H1 (cell line): ENCODE data around the gene RPL3. TPM values are rescaled to one million over a fixed set of nuclear protein-coding genes. Genes with fewer than 3 reads are reported as not detected.
A peak's percentile ranks its signal among the peaks of the same experiment; 100 is the strongest.

Source experiments
- CTCF ChIA-PET: fragments of 300-600 bp; sonication (Branson Sonifier 250); formaldehyde crosslinking; loops from one replicate; lab custom pipeline; 2021; ENCODE audit not compliant: partially characterized antibody; lab: Charles Lee
- POLR2A ChIA-PET: fragments of 300-600 bp; sonication (Branson Sonifier 250); formaldehyde crosslinking; loops from one replicate; lab custom pipeline; 2021; ENCODE audit warnings: inconsistent platforms; ENCODE audit not compliant: partially characterized antibody; lab: Charles Lee
- DNase-seq, 2 experiments: peaks; one replicate each; pipeline versions ENCODE4 v3.0.0 to v3.0.0-alpha.2; 2010 to 2022; ENCODE audit warnings: low spot score in 2 of 2, low read depth in 1 of 2, mixed read lengths in 1 of 2
- FAIRE-seq: peaks from 2 replicates; lab custom pipeline; 2011; peaks lifted over from hg19 to GRCh38; lab: Jason Lieb, UNC
- H2AFZ ChIP-seq: 2 replicates; pipeline ENCODE4 v1.8.1; 2012; ENCODE audit warnings: low read length, inconsistent platforms
- H2AK5ac ChIP-seq: 2 replicates; pipeline ENCODE4 v1.6.1; 2013; ENCODE audit warnings: low read depth, low read length
- H2BK120ac ChIP-seq: replicated peaks from 2 replicates; pipeline ENCODE3; 2013; ENCODE audit warnings: low read depth, low read length, inconsistent platforms
- H2BK12ac ChIP-seq: 2 replicates; pipeline ENCODE4 v1.6.1; 2013; ENCODE audit warnings: low read depth, low read length
- H2BK15ac ChIP-seq: 2 replicates; pipeline ENCODE4 v1.6.1; 2013; ENCODE audit warnings: low read length
- H2BK20ac ChIP-seq: 2 replicates; pipeline ENCODE4 v1.6.1; 2013; ENCODE audit warnings: low read length
- H2BK5ac ChIP-seq: 2 replicates; pipeline ENCODE4 v1.6.1; 2013; ENCODE audit warnings: low read depth, low read length
- H3K14ac ChIP-seq: 2 replicates; pipeline ENCODE4 v1.6.1; 2013; ENCODE audit warnings: inconsistent platforms; ENCODE audit not compliant: insufficient read length
- H3K18ac ChIP-seq: 2 replicates; pipeline ENCODE4 v1.6.1; 2013; ENCODE audit warnings: low read length; ENCODE audit errors: extremely low read depth
- H3K23ac ChIP-seq: 2 replicates; pipeline ENCODE4 v1.6.1; 2013; ENCODE audit warnings: inconsistent platforms; ENCODE audit not compliant: insufficient read length
- H3K23me2 ChIP-seq: 2 replicates; pipeline ENCODE4 v1.6.1; 2013; ENCODE audit warnings: low read depth, low read length
- H3K27ac ChIP-seq: 2 replicates; pipeline ENCODE4 v1.6.1; 2011; ENCODE audit warnings: low read depth, low read length, inconsistent platforms
- H3K27me3 ChIP-seq, 4 experiments: replicated peaks in 1 of 4; 1 replicate in 1 of 4; 2 replicates in 3 of 4; pipeline versions ENCODE4 v1.6.1 to v1.8.1; 2011 to 2013; ENCODE audit warnings: low read length in 3 of 4, mild to moderate bottlenecking in 3 of 4, inconsistent platforms in 2 of 4, mixed read lengths in 2 of 4, moderate library complexity in 1 of 4; ENCODE audit not compliant: control insufficient read depth in 3 of 4, insufficient read depth in 3 of 4; ENCODE audit errors: extremely low read depth in 1 of 4
- H3K36me3 ChIP-seq, 4 experiments: 2 replicates each; pipeline versions ENCODE4 v1.6.1 to v1.8.1; 2011 to 2013; ENCODE audit warnings: mild to moderate bottlenecking in 4 of 4, low read length in 3 of 4, moderate library complexity in 2 of 4, control low read depth in 1 of 4, inconsistent platforms in 1 of 4; ENCODE audit not compliant: insufficient read depth in 4 of 4, control insufficient read depth in 2 of 4
- H3K4ac ChIP-seq: replicated peaks from 2 replicates; pipeline ENCODE3; 2013; ENCODE audit warnings: low read length, low read depth, mixed read lengths, inconsistent platforms; ENCODE audit not compliant: insufficient read length
- H3K4me1 ChIP-seq, 4 experiments: replicated peaks in 1 of 4; 1 replicate in 1 of 4; 2 replicates in 3 of 4; pipeline versions ENCODE4 v1.6.1 to v1.8.1; 2011 to 2013; ENCODE audit warnings: low read length in 3 of 4, inconsistent platforms in 2 of 4, mixed read lengths in 1 of 4; ENCODE audit not compliant: insufficient read depth in 4 of 4, control insufficient read depth in 3 of 4
- H3K4me2 ChIP-seq, 2 experiments: 2 replicates each; pipeline versions ENCODE4 v1.6.1 to v1.8.1; 2011 to 2013; ENCODE audit warnings: low read depth in 2 of 2, low read length in 2 of 2, control low read depth in 1 of 2, inconsistent platforms in 1 of 2, mild to moderate bottlenecking in 1 of 2; ENCODE audit not compliant: insufficient read depth in 1 of 2
- H3K4me3 ChIP-seq, 4 experiments: fragments of 200-600, 300-600 bp in 1 of 4; sonication (generic), shearing (Covaris generic), sonication (Bioruptor Twin) in 1 of 4; 2 replicates each; pipeline versions ENCODE4 v1.5.1 to v1.8.1; 2011 to 2016; ENCODE audit warnings: low read length in 4 of 4, low read depth in 3 of 4, control low read depth in 2 of 4, inconsistent platforms in 2 of 4, mild to moderate bottlenecking in 2 of 4, mixed read lengths in 1 of 4, moderate library complexity in 1 of 4; ENCODE audit not compliant: insufficient read depth in 2 of 4; ENCODE audit errors: extremely low read depth in 1 of 4
- H3K56ac ChIP-seq: replicated peaks from 2 replicates; pipeline ENCODE3; 2013; ENCODE audit warnings: low read depth, mild to moderate bottlenecking, mixed read lengths, low read length, inconsistent platforms; ENCODE audit not compliant: insufficient read length
- H3K79me1 ChIP-seq: 2 replicates; pipeline ENCODE4 v1.6.1; 2013; ENCODE audit warnings: low read depth, low read length, control low read depth
- H3K79me2 ChIP-seq, 2 experiments: 2 replicates each; pipeline versions ENCODE4 v1.6.1 to v1.8.1; 2012 to 2013; ENCODE audit warnings: low read length in 2 of 2, mild to moderate bottlenecking in 2 of 2, inconsistent platforms in 1 of 2; ENCODE audit not compliant: insufficient read depth in 2 of 2, control insufficient read depth in 1 of 2
- H3K9ac ChIP-seq, 4 experiments: replicated peaks in 1 of 4; 1 replicate in 1 of 4; 2 replicates in 3 of 4; pipeline versions ENCODE4 v1.6.1 to v1.8.1; 2011 to 2013; ENCODE audit warnings: low read depth in 3 of 4, low read length in 3 of 4, control low read depth in 2 of 4, mild to moderate bottlenecking in 2 of 4, moderate library complexity in 2 of 4, inconsistent platforms in 1 of 4; ENCODE audit errors: extremely low read depth in 1 of 4
- H3K9me3 ChIP-seq, 2 experiments: 2 replicates each; pipeline versions ENCODE4 v1.6.1 to v1.8.1; 2012 to 2013; ENCODE audit warnings: mild to moderate bottlenecking in 2 of 2, moderate library complexity in 2 of 2, control low read depth in 1 of 2, inconsistent platforms in 1 of 2, low read depth in 1 of 2, low read length in 1 of 2, mixed read lengths in 1 of 2; ENCODE audit not compliant: insufficient read depth in 2 of 2
- H4K20me1 ChIP-seq, 2 experiments: replicated peaks in 1 of 2; 2 replicates each; pipeline versions ENCODE3 to v1.8.1; 2011 to 2013; ENCODE audit warnings: inconsistent platforms in 2 of 2, low read length in 2 of 2, mild to moderate bottlenecking in 1 of 2; ENCODE audit not compliant: insufficient read depth in 2 of 2, control insufficient read depth in 1 of 2
- H4K5ac ChIP-seq: 2 replicates; pipeline ENCODE4 v1.6.1; 2013; ENCODE audit warnings: low read length, low read depth, mixed read lengths, inconsistent platforms; ENCODE audit not compliant: insufficient read length
- H4K8ac ChIP-seq: 2 replicates; pipeline ENCODE4 v1.8.0; 2013; ENCODE audit warnings: mild to moderate bottlenecking, moderate library complexity, low read length, inconsistent platforms; ENCODE audit not compliant: insufficient read depth; ENCODE audit errors: extremely low read depth
- H4K91ac ChIP-seq: replicated peaks from 2 replicates; pipeline ENCODE3; 2013; ENCODE audit warnings: low read length, mixed read lengths, inconsistent platforms; ENCODE audit not compliant: insufficient read length
- HDAC2 ChIP-seq, 2 experiments: fragments of 300-600 bp in 1 of 2; sonication (generic) in 1 of 2; IDR thresholded peaks; 2 replicates each; pipeline ENCODE4 v1.6.1; 2011 to 2012; ENCODE audit warnings: low read depth in 2 of 2, low read length in 2 of 2, mild to moderate bottlenecking in 2 of 2, moderate library complexity in 2 of 2, borderline replicate concordance in 1 of 2, inconsistent platforms in 1 of 2
- KDM1A ChIP-seq: fragments of 200-600, 300-600 bp; sonication (generic); IDR thresholded peaks from 2 replicates; pipeline ENCODE4 v1.7.1; 2016; ENCODE audit warnings: mild to moderate bottlenecking, low read length, borderline replicate concordance
- WGBS, 2 experiments: shearing (Covaris generic) in 1 of 2; methylation state at CpG; one replicate each; pipeline versions ENCODE4 v1.1.6 to v1.1.7; 2013 to 2015; ENCODE audit warnings: low lambda C conversion rate in 2 of 2, mixed read lengths in 2 of 2, inconsistent platforms in 1 of 2, low coverage in 1 of 2, missing lambda C conversion rate in 1 of 2; ENCODE audit not compliant: insufficient replicate concordance in 2 of 2, insufficient coverage in 1 of 2, insufficient read length in 1 of 2; ENCODE audit errors: extremely low coverage in 1 of 2, missing lambda C conversion rate in 1 of 2; 5-methylcytosine and 5-hydroxymethylcytosine counted together
- polyA plus RNA-seq, 7 experiments: library from polyadenylated mRNA; depleted of rRNA in 3 of 7; stranded (reverse) in 5 of 7; unstranded in 2 of 7; fragments of >200 nt in 5 of 7; fragments of 200-250 nt in 2 of 7; gene quantifications; 1 replicate in 5 of 7; 2 replicates in 1 of 7; 4 replicates in 1 of 7; pipeline versions ENCODE4 v1.2.1 to v1.2.3, GENCODE V29; 2011 to 2013; ENCODE audit warnings: missing spikeins in 2 of 7, mixed read lengths in 2 of 7
- total RNA-seq: library from RNA; stranded (reverse); fragmentation: NEBNext Ultra II Directional; extraction: Animal tissue kit (Norgen Biotek cat#: 25700); gene quantifications from 2 replicates; pipeline ENCODE4 v1.2.1, GENCODE V29; 2021

Gene RPL3
- total and polyA plus RNA-seq, 2 of the 8 experiments (the other 6 are each of a cell fraction or from before 2014, with no cell fraction given), result 2,865 to 5,466 TPM

DNA sequence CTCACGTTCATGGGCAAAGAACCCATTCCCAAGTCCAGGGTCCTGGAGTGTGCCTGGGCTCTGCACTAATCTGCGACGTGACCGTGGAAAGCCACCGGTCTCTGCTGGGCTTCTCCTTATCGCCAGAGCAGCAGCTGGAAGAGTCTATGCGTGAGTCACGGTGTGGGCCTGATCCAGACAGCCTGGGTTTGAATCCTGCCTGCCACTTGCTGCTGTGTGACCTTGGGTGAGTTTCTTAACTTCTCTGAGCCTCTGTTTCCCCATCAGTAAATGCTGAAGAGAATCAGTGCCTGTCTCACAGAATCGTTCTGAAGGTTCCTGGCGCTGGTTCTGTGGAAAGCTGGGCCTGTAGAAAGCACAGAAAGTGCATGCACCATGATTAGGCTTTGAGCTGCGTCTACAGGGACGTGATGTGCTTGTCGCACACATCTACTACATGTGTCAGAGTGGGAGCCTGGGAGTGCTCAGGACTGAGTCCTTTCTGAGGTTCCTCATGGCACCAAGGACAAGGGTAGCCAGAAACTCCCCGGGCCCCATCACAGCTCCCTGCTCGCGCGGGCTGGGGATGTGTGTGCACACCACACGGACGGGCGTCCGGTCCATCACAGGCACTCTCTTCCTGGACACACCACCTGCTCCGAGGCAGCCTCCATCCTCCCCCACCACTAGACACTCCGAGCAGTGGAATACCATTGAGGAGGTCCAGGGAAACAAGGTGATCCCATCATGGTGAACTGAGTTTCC, 54.1 kb downstream of the RPL3 start:
- no peak overlapping the region for H3K56ac ChIP-seq
- FAIRE-seq, result no peak
- no peaks in the 10 kb centered on the region; a peak in 1 of 7 replicates for H3K27me3 ChIP-seq
- peaks cover 3 to 4% of the 10 kb centered on the region in 2 experiments; a peak in 1 of 4 replicates for H3K9me3 ChIP-seq
- H3K79me1 ChIP-seq, result no peaks in the 10 kb centered on the region
- no peak for DNase-seq
- no peak overlapping the region for H4K91ac ChIP-seq
- H4K20me1 ChIP-seq, result no peaks in the 10 kb centered on the region
- no peak overlapping the region for H2AFZ ChIP-seq
- ChIA-PET CTCF (interaction anchor here (0.8 to 1.8 kb wide), 5 partner anchors 26 to 167 kb away, joined by 3 to 7 read pairs (median 3); no protein-coding TSS in a partner anchor), POLR2A (interaction anchor here (0.6 to 2.5 kb wide), 7 partner anchors 13 to 292 kb away, joined by 3 to 6 read pairs (median 5); partner anchors contain the start of gene RPL3)
- H3K79me2 ChIP-seq, result no peaks in the 10 kb centered on the region
- peak overlapping the region; percentile 39; the same call in 1 of the 2 replicates for H4K8ac ChIP-seq
- 93% methylated on average over 23 of the region's 23 CpGs; no CpG with 5 or more reads in 1 of the 2 experiments for WGBS, 2 experiments
- H3K14ac ChIP-seq, result no peak overlapping the region
- H2BK12ac ChIP-seq, result no peak overlapping the region
- H3K23ac ChIP-seq, result no peak overlapping the region
- H3K9ac ChIP-seq, result no peak overlapping the region; a peak in 1 of 7 replicates
- H2BK15ac ChIP-seq, result no peak overlapping the region
- H3K27ac ChIP-seq, result no peak overlapping the region
- H2BK5ac ChIP-seq, result peak overlapping the region; percentile 18; the same call in 1 of the 2 replicates
- no peak overlapping the region for H4K5ac ChIP-seq
- H3K23me2 ChIP-seq, result no peaks in the 10 kb centered on the region
- H2BK20ac ChIP-seq, result peak overlapping the region; percentile 3; the same call in 1 of the 2 replicates
- TF ChIP-seq HDAC2 (IDR thresholded peaks at IDR 0.05; ENCODE audit: borderline replicate concordance in 1 of 2, low read depth in 2 of 2, low read length in 2 of 2), result no peak
- TF ChIP-seq KDM1A, result peak; percentile 63; the same call in 1 of the 2 replicates
- no peak overlapping the region for H3K18ac ChIP-seq
- H3K4me2 ChIP-seq, result no peak overlapping the region
- H3K4me1 ChIP-seq, result peaks cover 0 to 3% (median 0%) of the 10 kb centered on the region in 4 experiments; a peak in 2 of 7 replicates
- no peak overlapping the region for H2BK120ac ChIP-seq
- no peaks in the 10 kb centered on the region for H3K36me3 ChIP-seq
- 0 out of 2 replicates have a peak overlapping the region, but pooled peaks have one; percentile 41 for H2AK5ac ChIP-seq
- no peak overlapping the region for H3K4ac ChIP-seq
- H3K4me3 ChIP-seq, result no peak overlapping the region
